Erythroblast (primary cell): ENCODE results near the gene LRRFIP2.

Source experiments
- GATA1 ChIP-seq: IDR thresholded peaks from 2 replicates; pipeline ENCODE4 v1.6.1; 2011; ENCODE audit warnings: low read depth, mild to moderate bottlenecking, control low read depth, low read length, moderate library complexity
- POLR2A ChIP-seq: IDR thresholded peaks from 2 replicates; pipeline ENCODE4 v1.6.1; 2011; ENCODE audit warnings: mild to moderate bottlenecking, low read length

- TF ChIP-seq POLR2A (no peak), GATA1 (no peak)
Measured at GRCh38 chr3:37190667-37191066, 16.3 kb upstream of the LRRFIP2 start.
